Stimulated activated CD8-positive, alpha-beta memory T cell treated with anti-CD3 and anti-CD28 coated beads, Interleukin-12 subunit alpha, Interleukin-12 subunit beta, amount 100 ng/mL, for 24 hours (primary cell): ENCODE data around the gene TRERF1.

Source experiments
- DNase-seq: peaks from one replicate; pipeline ENCODE4 v3.0.0-alpha.2; 2020; ENCODE audit errors: extremely low read depth

The TRERF1 gene

GRCh38 chr6:42190554-42191183 lies 261.1 kb downstream of the TRERF1 start:
- no peak for DNase-seq

- DNase-seq: no peak
Measured at GRCh38 chr6:42188406-42188805, 263.3 kb downstream of the TRERF1 start.

DNA sequence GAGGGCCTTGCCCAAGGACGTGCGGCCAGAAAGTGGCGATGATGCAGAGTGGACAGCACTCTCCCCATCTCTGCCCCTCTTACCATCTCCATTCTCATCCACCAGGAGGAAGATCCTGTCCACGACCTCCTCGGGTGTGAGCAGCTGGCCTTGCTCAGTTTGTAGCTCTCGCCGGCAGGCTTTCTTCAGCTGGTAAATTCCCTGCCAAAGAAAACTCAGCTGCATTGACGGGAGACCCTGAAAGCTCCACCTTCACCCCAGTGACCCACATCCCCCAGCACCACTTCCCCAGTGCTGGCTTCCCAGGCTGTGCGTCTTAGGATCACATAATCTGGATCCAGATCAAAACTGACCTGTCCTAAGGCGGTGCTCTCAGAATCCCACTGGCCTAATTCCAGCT lies 266.1 kb downstream of the TRERF1 start:
- no peak for DNase-seq

DNA sequence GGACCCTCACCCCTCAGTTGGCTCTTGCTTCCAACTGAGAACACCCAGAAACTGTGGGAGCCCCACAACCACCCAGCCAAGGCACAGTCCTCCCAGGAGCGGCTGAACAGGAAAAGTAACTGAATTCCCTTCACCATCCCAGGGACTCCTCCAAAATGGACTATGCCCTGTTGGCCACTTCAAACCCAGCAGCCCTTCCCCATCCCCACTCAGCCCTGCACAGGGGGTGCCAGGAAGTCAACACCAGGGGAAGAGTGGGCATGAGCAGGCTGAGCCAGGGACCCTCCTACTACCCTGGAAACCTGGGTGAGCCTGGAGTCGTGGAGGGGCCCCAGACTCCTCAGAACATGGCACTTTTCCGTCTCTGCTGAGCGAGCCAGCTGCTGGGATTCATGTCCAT lies 267.3 kb downstream of the TRERF1 start:
- no peak for DNase-seq

DNA sequence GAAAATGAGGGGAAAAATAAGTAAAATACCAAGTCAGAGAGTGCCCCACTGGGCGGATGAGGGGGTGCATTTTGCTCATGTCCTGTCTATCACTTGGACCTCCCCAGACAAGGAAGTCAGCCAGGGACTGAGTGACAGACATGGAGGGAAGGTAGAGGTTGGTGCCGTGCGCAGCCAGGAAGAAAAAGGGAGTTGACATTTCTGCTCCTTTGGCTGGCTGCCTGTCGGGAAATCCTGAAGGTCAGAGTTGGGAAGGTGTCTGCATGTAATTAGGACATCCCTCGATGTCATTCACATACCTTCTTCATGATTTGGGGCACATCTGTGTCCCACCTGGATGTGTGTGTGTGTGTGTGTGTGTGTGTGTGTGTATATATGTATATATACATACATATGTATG lies 269.6 kb downstream of the TRERF1 start:
- DNase-seq: no peak

GRCh38 chr6:42179945-42180313 lies 271.8 kb downstream of the TRERF1 start:
- no peak for DNase-seq

- no peak for DNase-seq
Measured at GRCh38 chr6:42179261-42179944, 272.3 kb downstream of the TRERF1 start.

- DNase-seq: no peak
Measured at GRCh38 chr6:42177514-42178364, 274.0 kb downstream of the TRERF1 start.

DNA sequence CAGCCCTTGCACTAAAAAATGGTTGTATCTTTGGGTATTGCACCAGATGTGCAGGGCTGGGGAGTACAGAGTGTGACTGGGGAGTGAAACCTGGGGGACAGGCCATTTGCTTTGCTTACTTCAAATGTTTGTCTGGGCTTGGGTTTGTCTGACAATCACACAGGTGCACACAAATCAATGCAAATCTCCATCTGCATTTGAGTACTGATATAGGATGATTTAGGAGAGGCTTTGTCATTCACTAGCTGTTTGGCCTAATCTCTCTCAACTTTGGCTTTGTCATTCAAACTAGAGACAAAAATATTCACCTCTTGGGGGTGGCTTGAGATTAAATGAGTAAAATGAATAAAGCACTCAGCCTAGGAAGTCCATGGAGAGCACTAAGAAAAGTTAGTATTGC lies 274.7 kb downstream of the TRERF1 start:
- DNase-seq: no peak

- no peak for DNase-seq
Measured at GRCh38 chr6:42175860-42176259, 275.9 kb downstream of the TRERF1 start.
